Activated CD8-positive, alpha-beta T cell treated with anti-CD3 and anti-CD28 coated beads for 36 hours (primary cell): ENCODE data around the gene TCF4. TPM values are rescaled to one million over a fixed set of nuclear protein-coding genes. Genes with fewer than 3 reads are reported as not detected.

ENCODE experiments used
- ATAC-seq: fragments of 200-7000 bp; cut with Tn5 transposase; one replicate; pipeline ENCODE4 v1.10.0; 2021; ENCODE audit warnings: mild to moderate bottlenecking, moderate library complexity
- CTCF ChIA-PET: fragments of 350-600 bp; sonication (Branson Sonifier 250); formaldehyde crosslinking; loops from one replicate; lab custom pipeline; 2021; ENCODE audit warnings: antibody characterized with exemption; lab: Charles Lee
- POLR2A ChIA-PET: fragments of 350-600 bp; sonication (Branson Sonifier 250); formaldehyde crosslinking; loops from one replicate; lab custom pipeline; 2021; ENCODE audit warnings: antibody characterized with exemption; lab: Charles Lee
- DNase-seq: peaks from one replicate; pipeline ENCODE4 v3.0.0-alpha.2; 2020
- H3K27ac Mint-ChIP-seq: one replicate; pipeline ENCODE4 v1.8.0; 2021; ENCODE audit warnings: mild to moderate bottlenecking, mixed read lengths
- H3K27me3 Mint-ChIP-seq: one replicate; pipeline ENCODE4 v1.8.0; 2021; ENCODE audit warnings: mixed read lengths
- H3K36me3 Mint-ChIP-seq: one replicate; pipeline ENCODE4 v1.8.0; 2021; ENCODE audit warnings: low read depth, mixed read lengths
- H3K4me1 Mint-ChIP-seq: one replicate; pipeline ENCODE4 v1.8.0; 2021; ENCODE audit warnings: low read depth, mixed read lengths
- H3K4me3 Mint-ChIP-seq: one replicate; pipeline ENCODE4 v1.8.0; 2021; ENCODE audit warnings: mild to moderate bottlenecking, moderate library complexity, mixed read lengths
- H3K9me3 Mint-ChIP-seq: one replicate; pipeline ENCODE4 v1.8.0; 2021; ENCODE audit warnings: mixed read lengths
- CTCF ChIP-seq: fragments of 200-600 bp; IDR thresholded peaks from one replicate; pipeline ENCODE4 v1.8.0; 2022; ENCODE audit warnings: antibody characterized with exemption, mild to moderate bottlenecking
- intact Hi-C: fragments of 100-400 bp; cut with micrococcal nuclease; formaldehyde crosslinking; loops from one replicate; pipeline ENCODE4 v1.10.0; 2022
- total RNA-seq, 2 experiments: library from RNA; stranded (reverse); gene quantifications; one replicate each; pipeline ENCODE4 v1.2.3, GENCODE V29; 2021

TCF4 gene
- total RNA-seq, 2 experiments from 2014 or later, result 1.2 to 1.4 TPM

DNA sequence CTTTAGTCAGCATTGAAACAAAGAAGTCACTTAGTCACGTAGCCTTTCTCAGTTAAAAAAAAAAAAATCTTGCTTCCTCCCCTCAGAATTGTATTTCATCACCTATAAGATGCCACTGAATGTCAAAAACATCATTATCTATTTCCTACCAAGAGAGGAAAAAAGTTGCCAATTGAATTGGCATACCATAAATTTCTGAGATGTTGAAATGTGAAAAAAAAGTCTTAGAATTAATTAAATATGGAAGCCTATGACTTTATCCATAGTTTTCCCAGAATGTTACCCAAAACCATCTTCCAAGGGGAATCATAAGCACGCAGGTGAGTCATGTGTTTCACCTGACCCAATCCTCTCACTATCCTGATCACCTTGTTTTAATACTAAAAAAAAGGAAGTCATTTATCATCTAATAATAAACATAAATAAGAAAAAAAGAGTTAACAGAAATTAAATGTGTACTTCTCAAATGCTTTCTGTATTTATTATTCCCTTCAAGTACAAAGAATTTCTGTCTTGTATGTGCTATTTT, 205.7 kb downstream of the TCF4 start:
- CTCF ChIA-PET, result no interaction called here
- Mint-ChIP-seq H3K27ac (no peak overlapping the region), H3K36me3 (no peaks in the 10 kb centered on the region), H3K9me3 (peaks cover 3% of the 10 kb centered on the region), H3K4me3 (no peak overlapping the region), H3K4me1 (peaks cover 2% of the 10 kb centered on the region), H3K27me3 (no peaks in the 10 kb centered on the region)
- POLR2A ChIA-PET, result interaction anchor here (0.5 kb wide), 1 partner anchor 61 kb away, joined by 5 read pairs; no protein-coding TSS in a partner anchor
- DNase-seq (no peak), ATAC-seq (no peak)
- no peak for TF ChIP-seq CTCF
- intact Hi-C loops, result loop anchor here (10.0 kb wide), 1 partner anchor 148 kb away; no protein-coding TSS in a partner anchor

GRCh38 chr18:55381277-55381676, 206.7 kb downstream of the TCF4 start:
- peaks cover 2% of the 10 kb centered on the region for H3K4me1 Mint-ChIP-seq
- intact Hi-C loops, result loop anchor here (10.0 kb wide), 1 partner anchor 146 kb away; no protein-coding TSS in a partner anchor

GRCh38 chr18:55380589-55380988, 207.4 kb downstream of the TCF4 start:
- intact Hi-C loops, result loop anchor here (10.0 kb wide), 1 partner anchor 146 kb away; no protein-coding TSS in a partner anchor
- ChIA-PET CTCF (interaction anchor here (1.3 kb wide), 1 partner anchor 146 kb away, joined by 4 read pairs; no protein-coding TSS in a partner anchor), POLR2A (no interaction called here)
- TF ChIP-seq CTCF, result no peak
- no peaks in the 10 kb centered on the region for H3K27me3 Mint-ChIP-seq
- peaks cover 2% of the 10 kb centered on the region for H3K4me1 Mint-ChIP-seq
- peaks cover 3% of the 10 kb centered on the region for H3K9me3 Mint-ChIP-seq
- no peak overlapping the region for H3K27ac Mint-ChIP-seq
- DNase-seq, result no peak
- ATAC-seq, result no peak
- no peaks in the 10 kb centered on the region for H3K36me3 Mint-ChIP-seq
- no peak overlapping the region for H3K4me3 Mint-ChIP-seq

More at GRCh38 chr18:55381277-55381676, 206.7 kb downstream of the TCF4 start:
- ATAC-seq (no peak), DNase-seq (no peak)
- Mint-ChIP-seq H3K27me3 (no peaks in the 10 kb centered on the region), H3K9me3 (peaks cover 3% of the 10 kb centered on the region), H3K27ac (no peak overlapping the region), H3K4me3 (no peak overlapping the region), H3K36me3 (no peaks in the 10 kb centered on the region)
- CTCF ChIA-PET, result interaction anchor here (0.5 to 1.3 kb wide), 3 partner anchors 147 to 1067 kb away, joined by 3 to 4 read pairs (median 3); no protein-coding TSS in a partner anchor
- POLR2A ChIA-PET, result no interaction called here
- no peak for TF ChIP-seq CTCF

- TF ChIP-seq CTCF, result no peak
- CTCF ChIA-PET, result no interaction called here
- no peaks in the 10 kb centered on the region for H3K36me3 Mint-ChIP-seq
- DNase-seq (no peak), ATAC-seq (no peak)
- no peak overlapping the region for H3K27ac Mint-ChIP-seq
- no peaks in the 10 kb centered on the region for H3K4me1 Mint-ChIP-seq
- no peaks in the 10 kb centered on the region for H3K27me3 Mint-ChIP-seq
- intact Hi-C loops, result no loop called here
- POLR2A ChIA-PET, result no interaction called here
- H3K4me3 Mint-ChIP-seq, result no peak overlapping the region
- H3K9me3 Mint-ChIP-seq, result peaks cover 2% of the 10 kb centered on the region
These were observed 211.6 kb downstream of the TCF4 start for GRCh38 chr18:55376387-55376786.

DNA sequence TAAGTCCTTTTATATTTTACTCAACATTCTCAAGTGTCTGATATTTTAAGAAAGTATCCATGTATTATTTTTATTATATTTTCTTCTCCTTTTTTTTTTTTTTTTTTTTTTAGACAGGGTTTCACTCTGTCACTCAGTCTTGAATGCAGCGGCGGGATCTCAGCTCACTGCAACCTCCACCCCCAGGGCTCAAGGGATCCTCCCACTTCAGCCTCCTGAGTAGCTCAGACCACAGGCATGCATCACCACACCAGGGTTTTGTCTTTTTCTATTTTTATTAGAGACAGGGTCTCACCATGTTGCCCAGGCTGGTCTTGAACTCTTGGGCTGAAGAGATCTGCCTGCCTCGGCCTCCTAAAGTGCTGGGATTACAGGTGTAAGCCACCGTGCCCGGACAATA, 212.1 kb downstream of the TCF4 start:
- TF ChIP-seq CTCF, result no peak
- DNase-seq (no peak), ATAC-seq (no peak)
- no peaks in the 10 kb centered on the region for H3K36me3 Mint-ChIP-seq
- intact Hi-C loops, result no loop called here
- ChIA-PET POLR2A (no interaction called here), CTCF (no interaction called here)
- H3K4me3 Mint-ChIP-seq, result no peak overlapping the region
- no peaks in the 10 kb centered on the region for H3K4me1 Mint-ChIP-seq
- peaks cover 2% of the 10 kb centered on the region for H3K9me3 Mint-ChIP-seq
- no peaks in the 10 kb centered on the region for H3K27me3 Mint-ChIP-seq
- H3K27ac Mint-ChIP-seq, result no peak overlapping the region
